HG02610 (cell line): ENCODE measurements around the gene SURF2.
A peak's percentile ranks its signal among the peaks of the same experiment; 100 is the strongest.
"Not testable (repeated sequence)": the region's sequence is repeated elsewhere in the genome, so short reads cannot be mapped to it uniquely, and the experiment has no call there.

Source experiments
- ATAC-seq: cut with Tn5 transposase; IDR thresholded peaks from one replicate; pipeline ENCODE4 v1.9.1; 2021; ENCODE audit warnings: mild to moderate bottlenecking, moderate library complexity; ENCODE audit not compliant: unreplicated experiment

SURF2 gene

DNA sequence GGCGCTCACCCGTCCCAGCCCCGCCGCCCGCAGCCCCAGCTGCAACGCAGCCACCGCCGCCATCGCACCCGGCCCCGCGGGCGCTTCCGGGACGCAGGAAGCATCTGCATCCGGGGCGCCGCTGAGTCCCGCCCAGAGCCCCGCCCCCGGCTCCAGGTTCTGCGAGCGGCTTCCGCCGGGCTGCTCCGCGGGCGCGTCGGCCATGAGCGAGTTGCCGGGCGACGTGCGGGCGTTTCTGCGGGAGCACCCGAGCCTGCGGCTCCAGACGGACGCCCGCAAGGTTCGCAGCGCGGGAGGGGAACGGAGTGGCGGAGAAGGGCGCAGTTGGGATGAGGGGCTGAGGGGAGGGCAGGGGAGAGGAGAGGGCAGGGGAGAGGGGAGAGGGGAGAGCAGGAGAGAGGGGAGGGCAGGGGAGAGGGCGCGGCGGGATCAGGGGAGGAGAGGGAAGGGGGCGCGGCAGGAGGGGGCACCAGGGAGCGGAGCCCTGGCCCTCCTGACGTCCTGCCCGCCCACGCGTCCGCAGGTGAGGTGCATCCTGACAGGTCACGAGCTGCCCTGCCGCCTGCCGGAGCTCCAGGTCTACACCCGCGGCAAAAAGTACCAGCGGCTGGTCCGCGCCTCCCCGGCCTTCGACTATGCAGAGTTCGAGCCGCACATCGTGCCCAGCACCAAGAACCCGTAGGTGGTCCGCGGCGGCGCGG, at the start of gene SURF2, which contains the start of gene SURF1:
TSS of gene SURF2 (plus strand) at position 160 of the 701 bp plus-strand sequence. CDS start at position 203, 43 bp downstream.
TSS of gene SURF1 (minus strand) at position 97 of the 701 bp plus-strand sequence. CDS start at position 63, 34 bp downstream.
- peak; percentile 77 for ATAC-seq

DNA sequence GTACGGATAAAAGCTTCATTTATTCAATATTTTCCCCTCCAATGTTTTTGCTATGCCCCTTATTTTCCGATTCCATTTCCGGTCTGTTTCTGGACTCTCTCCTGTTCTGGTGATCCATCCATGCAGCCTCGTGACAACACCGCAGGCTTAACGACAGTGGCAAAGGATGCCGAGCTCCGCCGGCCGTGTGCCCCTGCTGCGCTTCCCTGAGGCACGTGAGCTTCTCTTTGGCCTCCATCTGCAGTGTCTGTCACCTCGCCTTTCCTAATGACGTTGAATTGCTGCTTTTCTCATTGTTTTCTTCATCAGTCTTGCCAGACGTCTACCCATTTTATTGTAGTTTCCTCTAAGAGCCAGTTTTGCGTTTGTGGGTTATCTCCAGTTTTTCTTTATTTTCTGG, 49.0 kb upstream of the SURF2 start:
- no peak for ATAC-seq

DNA sequence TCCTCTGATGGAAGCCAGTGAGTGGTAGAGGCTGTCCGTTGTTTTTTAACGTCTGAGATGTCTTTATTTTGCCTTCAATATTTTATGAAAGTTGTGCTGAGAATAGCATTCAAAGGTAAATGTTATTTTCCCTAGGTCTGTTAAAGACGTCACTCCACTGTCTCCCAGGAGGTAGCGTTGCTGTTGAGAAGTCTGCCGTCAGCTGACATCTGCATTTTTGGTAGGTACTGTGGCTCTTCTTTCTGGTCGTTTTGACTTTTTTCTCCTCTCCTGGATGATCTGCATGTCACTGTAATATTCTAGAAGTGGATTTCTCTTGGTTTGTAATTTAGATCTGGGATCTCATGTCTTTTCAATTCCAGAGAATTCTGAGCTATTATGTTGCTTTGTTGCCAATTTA, 46.7 kb upstream of the SURF2 start:
- ATAC-seq: no peak

DNA sequence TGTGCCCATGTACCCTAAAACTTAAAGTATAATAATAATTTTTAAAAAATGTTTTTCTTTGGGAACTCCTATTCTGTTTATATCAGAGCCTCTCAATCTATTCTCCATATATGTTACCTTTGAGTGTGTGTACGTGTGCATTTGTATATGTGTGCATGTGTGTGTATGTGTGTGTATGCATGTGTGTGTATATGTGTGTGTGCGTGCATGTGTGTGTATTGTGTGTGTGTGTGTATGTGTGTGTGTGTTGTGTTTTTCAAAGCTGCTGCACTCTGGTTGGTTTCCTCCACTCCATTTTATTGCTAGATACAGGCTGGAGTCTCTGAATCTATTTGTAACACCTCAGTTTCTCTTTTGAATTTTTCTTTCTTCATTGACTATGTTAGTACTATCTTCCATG, 40.4 kb upstream of the SURF2 start:
- ATAC-seq: no peak

DNA sequence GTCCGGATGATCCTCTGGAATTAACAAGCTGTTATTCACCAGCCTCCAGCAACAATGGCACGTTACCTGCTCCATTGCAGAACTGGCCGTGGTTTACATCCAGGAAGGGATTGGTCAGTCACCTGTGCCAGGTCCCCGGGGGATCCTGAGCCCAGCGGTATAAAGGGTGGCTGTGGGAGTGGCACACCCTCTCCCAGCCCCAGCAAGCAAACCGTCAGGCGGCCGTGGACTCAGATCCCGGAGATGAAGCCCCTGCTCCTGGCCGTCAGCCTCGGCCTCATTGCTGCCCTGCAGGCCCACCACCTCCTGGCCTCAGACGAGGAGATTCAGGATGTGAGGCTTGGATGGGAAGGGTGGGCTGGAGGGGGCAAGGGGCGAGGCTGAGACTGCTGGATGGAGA, 38.8 kb upstream of the SURF2 start:
- ATAC-seq: not testable (repeated sequence)

- ATAC-seq: no peak
These were observed 35.9 kb upstream of the SURF2 start for GRCh38 chr9:133320421-133320881.

- no peak for ATAC-seq
These were observed 34.9 kb upstream of the SURF2 start for GRCh38 chr9:133321411-133321935.

GRCh38 chr9:133322701-133323100, 33.6 kb upstream of the SURF2 start:
- ATAC-seq: no peak

DNA sequence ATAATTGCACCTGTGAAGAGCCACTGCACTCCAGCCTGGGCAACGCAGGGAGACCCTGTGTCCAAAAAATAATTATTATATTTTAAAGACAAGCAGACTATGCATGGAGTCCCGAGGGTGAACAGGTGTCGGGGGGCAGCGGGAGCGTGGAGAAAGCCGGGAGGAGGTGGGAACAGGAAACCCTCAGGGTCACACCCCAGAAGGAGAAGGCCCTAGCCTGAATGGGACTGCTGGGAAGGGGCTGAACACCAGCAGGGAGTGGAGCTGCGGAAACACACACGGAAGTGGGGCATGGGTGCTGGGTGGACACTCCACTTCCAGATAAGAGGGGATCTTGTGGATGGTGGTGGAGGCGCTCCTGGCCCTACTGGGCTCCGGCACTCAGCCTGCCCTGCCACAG, 33.1 kb upstream of the SURF2 start:
- no peak for ATAC-seq

DNA sequence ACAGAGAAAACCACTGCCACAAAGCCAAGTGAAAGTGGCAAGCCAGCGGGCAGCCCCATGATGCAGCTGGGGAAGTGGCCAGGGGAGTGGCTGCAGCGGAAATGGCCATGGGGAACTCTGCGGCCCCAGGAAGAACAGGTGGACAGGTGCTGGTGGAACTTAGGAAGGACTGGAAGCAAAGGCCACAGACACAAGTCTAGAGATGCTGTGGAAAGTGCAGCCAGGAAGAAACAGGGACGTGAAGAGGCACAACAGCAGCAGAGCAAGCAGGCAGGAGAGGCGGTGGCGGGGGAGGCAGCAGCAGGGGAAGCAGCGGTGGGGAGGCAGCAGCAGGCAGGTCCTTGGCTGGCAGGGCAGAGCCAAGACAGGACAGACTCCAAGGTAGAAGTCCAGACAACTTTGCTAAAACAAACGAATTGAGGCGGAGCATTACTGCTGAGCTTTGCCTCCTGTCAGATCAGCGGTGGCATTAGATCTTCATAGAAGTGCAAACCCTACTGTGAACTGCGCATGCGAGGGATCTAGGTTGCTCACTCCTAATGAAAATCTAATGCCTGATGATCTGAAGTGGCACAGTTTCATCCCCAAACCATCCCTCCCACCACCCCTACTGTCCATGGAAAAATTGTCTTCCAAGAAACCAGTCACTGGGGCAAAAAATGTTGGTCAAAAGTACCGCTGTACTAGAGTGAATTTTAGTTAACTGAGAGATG, 32.2 kb upstream of the SURF2 start:
- ATAC-seq: no peak

DNA sequence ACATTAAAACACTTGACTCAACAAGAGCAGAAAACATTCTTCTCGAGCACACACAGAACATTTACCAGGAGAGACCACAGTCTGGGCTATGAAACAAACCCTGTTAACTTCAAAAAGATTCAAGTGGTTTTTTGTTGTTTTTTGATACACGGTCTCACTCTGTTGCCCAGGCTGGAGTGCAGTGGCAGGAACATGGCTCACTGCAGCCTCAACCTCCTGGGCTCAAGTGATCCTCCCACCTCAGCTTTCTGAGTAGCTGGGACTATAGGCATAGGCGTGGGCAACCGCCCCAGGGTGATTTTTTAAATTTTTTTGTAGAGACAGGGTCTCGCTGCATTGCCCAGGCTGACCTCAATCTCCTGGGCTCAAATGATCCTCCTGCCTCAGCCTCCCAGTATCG, 29.3 kb upstream of the SURF2 start:
- ATAC-seq: not testable (repeated sequence)

DNA sequence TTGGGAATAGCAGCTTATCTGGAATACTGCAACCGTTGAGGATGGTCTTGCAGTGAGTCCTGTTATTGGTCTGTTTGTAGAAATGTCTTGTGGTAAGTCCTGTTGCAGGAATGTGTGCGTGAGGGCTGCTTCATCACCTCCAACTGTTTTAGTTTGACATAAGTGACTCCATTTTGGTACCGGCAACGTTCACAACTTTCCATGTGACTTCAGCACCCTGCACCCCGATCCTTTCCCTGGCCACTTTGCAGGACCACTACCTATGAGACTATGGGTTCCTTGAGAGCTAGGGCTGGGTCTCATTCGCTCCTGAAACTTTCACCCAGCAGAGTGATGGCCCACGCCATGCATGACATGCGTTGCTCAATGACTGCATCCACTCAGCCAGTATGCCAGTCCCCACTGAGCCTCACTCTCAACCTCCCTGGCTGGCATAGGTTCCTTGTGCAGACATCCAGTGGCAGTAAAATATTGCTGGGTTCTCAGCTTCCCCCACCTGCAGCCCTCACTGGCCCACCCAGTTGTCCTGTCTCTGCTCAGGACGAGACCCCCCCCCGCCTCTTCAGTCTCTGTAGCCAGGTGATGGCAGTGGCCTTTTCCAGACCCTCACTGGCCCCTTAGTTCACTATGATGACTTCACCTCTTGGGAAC, 28.4 kb upstream of the SURF2 start:
- ATAC-seq: no peak

- ATAC-seq: not testable (repeated sequence)
These were observed 26.8 kb upstream of the SURF2 start for GRCh38 chr9:133329306-133330156.

GRCh38 chr9:133331221-133331620, 25.1 kb upstream of the SURF2 start:
- ATAC-seq: no peak

DNA sequence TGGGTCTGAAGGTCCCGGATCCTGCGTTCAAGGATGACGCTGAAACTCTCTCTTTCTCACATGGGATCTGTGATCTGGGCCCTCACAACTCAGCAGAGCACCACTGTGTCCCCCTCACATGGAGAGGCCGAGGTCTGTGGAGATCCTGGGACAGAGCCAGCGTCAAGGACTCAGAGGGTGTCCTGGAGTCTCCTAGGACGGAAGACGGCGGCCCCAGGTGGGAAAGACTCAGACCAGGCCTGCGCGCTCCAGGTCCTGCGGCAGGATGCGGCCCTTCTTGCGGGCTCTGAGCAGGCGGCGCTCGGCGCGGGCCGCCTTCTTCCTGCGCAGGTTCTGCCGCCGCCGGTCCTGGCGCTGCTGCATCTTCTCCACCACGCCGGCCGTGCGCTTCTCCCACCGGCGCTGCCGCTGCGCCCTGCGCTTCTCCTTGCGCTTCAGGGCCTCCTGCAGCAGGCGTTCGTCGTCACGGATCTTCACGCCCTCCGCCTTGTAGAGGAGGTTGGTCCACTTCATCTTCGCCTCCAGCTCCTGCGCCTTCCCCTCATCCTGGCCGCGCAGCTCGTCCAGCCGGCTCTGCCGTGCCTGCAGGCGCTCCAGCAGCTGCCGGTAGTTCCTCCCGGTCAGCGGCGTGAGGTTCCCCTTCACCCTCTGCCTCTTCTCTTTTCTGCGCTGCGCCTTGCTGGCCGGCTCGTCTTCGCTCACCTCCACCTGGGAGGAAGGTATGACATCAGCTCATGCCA, 24.5 kb upstream of the SURF2 start:
- ATAC-seq: no peak

- no peak for ATAC-seq
These were observed 24.0 kb upstream of the SURF2 start for GRCh38 chr9:133332381-133332730.

DNA sequence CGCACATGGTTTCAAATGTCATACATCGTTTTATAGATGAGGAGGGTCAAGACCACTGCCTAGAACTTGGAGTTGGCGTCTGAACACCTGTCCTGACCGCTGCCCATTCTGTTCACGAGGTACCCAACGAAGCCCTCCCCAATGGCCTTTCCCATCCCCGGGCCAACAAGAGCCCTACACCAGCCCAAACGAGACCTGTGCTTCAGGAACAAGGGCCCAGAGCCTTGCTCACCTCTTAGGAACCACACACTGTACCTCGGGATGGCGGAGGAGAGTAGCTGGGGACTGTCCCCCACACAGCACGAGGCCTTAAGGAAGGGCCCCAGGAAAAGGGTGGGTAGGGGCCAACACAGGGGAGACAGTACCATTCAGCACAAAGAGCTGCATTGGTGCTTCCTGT, 23.3 kb upstream of the SURF2 start:
- no peak for ATAC-seq

GRCh38 chr9:133333566-133333965, 22.8 kb upstream of the SURF2 start:
- no peak for ATAC-seq

- ATAC-seq: no peak
These were observed 22.2 kb upstream of the SURF2 start for GRCh38 chr9:133334161-133334560.

DNA sequence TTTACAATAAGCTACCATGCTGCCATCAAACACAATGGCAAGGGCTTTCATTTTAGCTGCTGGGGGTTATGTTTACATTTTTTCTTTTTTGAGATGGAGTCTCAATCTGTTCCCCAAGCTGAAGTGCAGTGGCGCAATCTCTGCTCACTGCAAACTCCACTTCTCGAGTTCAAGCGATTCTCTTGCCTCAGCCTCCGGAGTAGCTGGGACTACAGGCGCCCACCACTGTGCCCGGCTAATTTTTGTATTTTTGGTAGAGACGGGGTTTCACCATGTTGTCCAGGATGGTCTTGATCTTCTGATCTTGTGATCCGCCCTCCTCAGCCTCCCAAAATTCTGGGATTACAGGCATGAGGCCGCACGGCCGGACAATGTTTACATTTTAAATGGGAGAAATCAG, 21.5 kb upstream of the SURF2 start:
- not testable (repeated sequence) for ATAC-seq
